ENCODE data around the gene TAOK3. TPM values are rescaled to one million over a fixed set of nuclear protein-coding genes. Genes with fewer than 3 reads are reported as not detected.

The TAOK3 gene
- total and polyA plus RNA-seq, 2 of the 8 experiments (the other 6 are each of a cell fraction or from before 2014, with no cell fraction given), result 5.2 to 9.3 TPM

DNA sequence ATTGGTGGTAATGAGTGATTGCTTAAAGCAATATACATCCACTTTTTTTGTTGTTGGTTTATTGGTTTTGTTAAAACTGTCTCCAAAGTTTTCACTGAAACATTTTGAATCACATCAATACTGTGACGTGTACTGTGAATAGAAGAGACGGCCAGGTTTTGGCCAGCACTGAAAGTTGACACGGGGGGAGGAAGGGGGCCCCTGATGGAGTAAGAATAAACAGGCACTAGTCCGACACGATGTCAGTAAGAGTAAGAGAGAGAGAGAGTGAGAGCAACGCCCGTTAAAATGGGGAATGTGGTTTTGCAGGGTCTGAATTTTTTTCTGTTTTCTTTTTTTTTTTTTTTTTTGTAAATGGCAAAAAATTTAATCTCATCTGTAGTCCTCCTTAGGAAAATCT, 222.1 kb downstream of the TAOK3 start:
- H3K9me3 ChIP-seq (ENCODE audit: insufficient read depth in 2 of 2, low read depth in 1 of 2, low read length in 1 of 2), result no peaks in the 10 kb centered on the region
- H2BK120ac ChIP-seq (replicated peaks; ENCODE audit: low read depth, low read length), result no peak overlapping the region
- H2AK5ac ChIP-seq (ENCODE audit: low read depth, low read length), result no peak overlapping the region
- H2AFZ ChIP-seq (ENCODE audit: low read length), result no peak overlapping the region
- no peak overlapping the region for H3K4me3 ChIP-seq (ENCODE audit: extremely low read depth in 1 of 4, insufficient read depth in 2 of 4, low read depth in 3 of 4, low read length in 4 of 4)
- no peak for TF ChIP-seq JUN (IDR thresholded peaks at IDR 0.05; ENCODE audit: low read depth, low read length)
- TF ChIP-seq JUND (IDR thresholded peaks at IDR 0.05; ENCODE audit: low read length), result no peak
- no peak overlapping the region for H2BK5ac ChIP-seq (ENCODE audit: low read depth, low read length)
- FAIRE-seq (no peak), DNase-seq (ENCODE audit: low read depth in 1 of 2, low spot score in 2 of 2) (no peak)
- H3K4ac ChIP-seq (replicated peaks; ENCODE audit: insufficient read length, low read depth, low read length), result no peak overlapping the region
- no peak overlapping the region for H2BK20ac ChIP-seq (ENCODE audit: low read length)
- no peak overlapping the region for H3K9ac ChIP-seq (replicated peaks in 1 of 4; ENCODE audit: extremely low read depth in 1 of 4, low read depth in 3 of 4, low read length in 3 of 4)
- peaks cover 4 to 28% (median 8%) of the 10 kb centered on the region in 4 experiments; a peak in 7 of 8 replicates for H3K36me3 ChIP-seq (ENCODE audit: control insufficient read depth in 2 of 4, insufficient read depth in 4 of 4, low read length in 3 of 4)
- ChIA-PET POLR2A (ENCODE audit: partially characterized antibody) (interaction anchor here (0.6 to 9.3 kb wide), 4 partner anchors 10 to 1966 kb away, joined by 3 to 83 read pairs (median 6); partner anchors contain the start of genes PEBP1 and RAB35), CTCF (ENCODE audit: partially characterized antibody) (interaction anchor here (0.6 to 2.5 kb wide), 5 partner anchors 11 to 266 kb away, joined by 3 to 9 read pairs (median 5); partner anchors contain the start of gene SUDS3)
- H4K91ac ChIP-seq (replicated peaks; ENCODE audit: insufficient read length, low read length), result no peak overlapping the region
- H4K20me1 ChIP-seq (replicated peaks in 1 of 2; ENCODE audit: control insufficient read depth in 1 of 2, insufficient read depth in 2 of 2, low read length in 2 of 2), result peaks cover 0 to 2% of the 10 kb centered on the region in 2 experiments
- no peak overlapping the region for H3K23ac ChIP-seq (ENCODE audit: insufficient read length)
- H3K23me2 ChIP-seq (ENCODE audit: low read depth, low read length), result no peaks in the 10 kb centered on the region
- no peak overlapping the region for H3K14ac ChIP-seq (ENCODE audit: insufficient read length)
- H4K5ac ChIP-seq (ENCODE audit: insufficient read length, low read depth, low read length), result no peak overlapping the region
- H3K27me3 ChIP-seq (replicated peaks in 1 of 4; ENCODE audit: control insufficient read depth in 3 of 4, extremely low read depth in 1 of 4, insufficient read depth in 3 of 4, low read length in 3 of 4), result no peaks in the 10 kb centered on the region
- H2BK12ac ChIP-seq (ENCODE audit: low read depth, low read length), result no peak overlapping the region
- H3K27ac ChIP-seq (ENCODE audit: low read depth, low read length), result no peak overlapping the region
- no peaks in the 10 kb centered on the region for H3K79me1 ChIP-seq (ENCODE audit: low read depth, low read length)
- H4K8ac ChIP-seq (ENCODE audit: extremely low read depth, insufficient read depth, low read length), result no peak overlapping the region
- no peak overlapping the region for H3K18ac ChIP-seq (ENCODE audit: extremely low read depth, low read length)
- 82% methylated on average over 7 of the region's 7 CpGs; no CpG with 5 or more reads in 1 of the 2 experiments for WGBS, 2 experiments (ENCODE audit: extremely low coverage in 1 of 2, insufficient coverage in 1 of 2, insufficient read length in 1 of 2, insufficient replicate concordance in 2 of 2, low coverage in 1 of 2, low lambda C conversion rate in 2 of 2, missing lambda C conversion rate in 1 of 2)
- no peak overlapping the region for H3K4me2 ChIP-seq (ENCODE audit: insufficient read depth in 1 of 2, low read depth in 2 of 2, low read length in 2 of 2)
- no peak overlapping the region for H3K56ac ChIP-seq (replicated peaks; ENCODE audit: insufficient read length, low read depth, low read length)
- no peaks in the 10 kb centered on the region for H3K4me1 ChIP-seq (replicated peaks in 1 of 4; ENCODE audit: control insufficient read depth in 3 of 4, insufficient read depth in 4 of 4, low read length in 3 of 4)
- H3K79me2 ChIP-seq (ENCODE audit: control insufficient read depth in 1 of 2, insufficient read depth in 2 of 2, low read length in 2 of 2), result no peaks in the 10 kb centered on the region
- no peak overlapping the region for H2BK15ac ChIP-seq (ENCODE audit: low read length)
